ENCODE data around the gene TRAF4. TPM values are rescaled to one million over a fixed set of nuclear protein-coding genes. Genes with fewer than 3 reads are reported as not detected.

The TRAF4 gene
- total and polyA plus RNA-seq, 10 of the 15 experiments (the other 5 are each of a cell fraction or from before 2014, with no cell fraction given) = 3.7 to 197 (median 66.4) TPM

DNA sequence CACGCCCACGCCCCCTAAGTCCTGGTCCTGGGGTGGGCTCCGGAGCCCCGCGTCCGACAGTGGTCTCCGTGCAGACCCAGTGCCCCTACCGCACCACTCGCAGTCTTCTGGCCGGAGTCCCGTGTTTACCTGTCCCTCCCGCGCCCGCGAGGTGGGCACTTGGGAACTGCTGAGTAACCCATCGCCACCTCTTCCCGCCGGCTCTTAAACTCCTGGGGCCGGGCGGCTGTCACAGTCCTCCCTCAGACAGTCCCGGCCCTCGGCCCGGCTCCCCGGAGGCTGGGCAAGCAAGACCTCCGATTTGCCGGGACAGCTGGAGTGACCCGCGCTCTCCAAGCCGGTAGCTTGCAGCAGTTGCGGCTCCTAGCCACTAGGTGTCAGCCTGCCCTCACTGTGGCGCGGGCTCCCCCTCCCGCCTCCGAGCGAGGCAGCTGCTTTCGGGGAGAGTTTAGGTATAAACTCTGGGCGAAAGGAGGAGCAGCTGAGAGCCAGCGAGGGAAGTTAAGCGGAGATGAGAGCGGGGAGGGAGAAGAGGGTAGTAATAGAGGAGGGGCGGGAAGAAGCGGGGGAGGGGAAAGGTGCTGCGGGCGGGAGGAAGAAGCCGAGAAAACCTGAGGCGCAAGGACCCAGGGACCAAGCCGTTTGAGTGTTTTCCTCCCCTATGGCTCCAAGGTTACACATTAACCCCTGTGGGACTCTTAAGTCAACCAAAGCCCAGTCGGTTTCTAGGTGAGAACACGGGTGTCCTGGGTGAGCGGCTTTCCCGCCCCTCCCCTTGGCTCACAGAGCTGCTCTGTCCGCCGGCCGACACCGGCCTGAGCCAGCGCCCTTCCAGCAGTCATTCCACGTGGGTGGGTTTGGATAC, 17.0 kb upstream of the TRAF4 start (continued):
- TF ChIP-seq, protein P1, sequence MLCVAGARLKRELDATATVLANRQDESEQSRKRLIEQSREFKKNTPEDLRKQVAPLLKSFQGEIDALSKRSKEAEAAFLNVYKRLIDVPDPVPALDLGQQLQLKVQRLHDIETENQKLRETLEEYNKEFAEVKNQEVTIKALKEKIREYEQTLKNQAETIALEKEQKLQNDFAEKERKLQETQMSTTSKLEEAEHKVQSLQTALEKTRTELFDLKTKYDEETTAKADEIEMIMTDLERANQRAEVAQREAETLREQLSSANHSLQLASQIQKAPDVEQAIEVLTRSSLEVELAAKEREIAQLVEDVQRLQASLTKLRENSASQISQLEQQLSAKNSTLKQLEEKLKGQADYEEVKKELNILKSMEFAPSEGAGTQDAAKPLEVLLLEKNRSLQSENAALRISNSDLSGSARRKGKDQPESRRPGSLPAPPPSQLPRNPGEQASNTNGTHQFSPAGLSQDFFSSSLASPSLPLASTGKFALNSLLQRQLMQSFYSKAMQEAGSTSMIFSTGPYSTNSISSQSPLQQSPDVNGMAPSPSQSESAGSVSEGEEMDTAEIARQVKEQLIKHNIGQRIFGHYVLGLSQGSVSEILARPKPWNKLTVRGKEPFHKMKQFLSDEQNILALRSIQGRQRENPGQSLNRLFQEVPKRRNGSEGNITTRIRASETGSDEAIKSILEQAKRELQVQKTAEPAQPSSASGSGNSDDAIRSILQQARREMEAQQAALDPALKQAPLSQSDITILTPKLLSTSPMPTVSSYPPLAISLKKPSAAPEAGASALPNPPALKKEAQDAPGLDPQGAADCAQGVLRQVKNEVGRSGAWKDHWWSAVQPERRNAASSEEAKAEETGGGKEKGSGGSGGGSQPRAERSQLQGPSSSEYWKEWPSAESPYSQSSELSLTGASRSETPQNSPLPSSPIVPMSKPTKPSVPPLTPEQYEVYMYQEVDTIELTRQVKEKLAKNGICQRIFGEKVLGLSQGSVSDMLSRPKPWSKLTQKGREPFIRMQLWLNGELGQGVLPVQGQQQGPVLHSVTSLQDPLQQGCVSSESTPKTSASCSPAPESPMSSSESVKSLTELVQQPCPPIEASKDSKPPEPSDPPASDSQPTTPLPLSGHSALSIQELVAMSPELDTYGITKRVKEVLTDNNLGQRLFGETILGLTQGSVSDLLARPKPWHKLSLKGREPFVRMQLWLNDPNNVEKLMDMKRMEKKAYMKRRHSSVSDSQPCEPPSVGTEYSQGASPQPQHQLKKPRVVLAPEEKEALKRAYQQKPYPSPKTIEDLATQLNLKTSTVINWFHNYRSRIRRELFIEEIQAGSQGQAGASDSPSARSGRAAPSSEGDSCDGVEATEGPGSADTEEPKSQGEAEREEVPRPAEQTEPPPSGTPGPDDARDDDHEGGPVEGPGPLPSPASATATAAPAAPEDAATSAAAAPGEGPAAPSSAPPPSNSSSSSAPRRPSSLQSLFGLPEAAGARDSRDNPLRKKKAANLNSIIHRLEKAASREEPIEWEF (IDR thresholded peaks at IDR 0.05; ENCODE audit: insufficient replicate concordance, low read depth, low read length) = peak; percentile 58
- TF ChIP-seq TARDBP (IDR thresholded peaks at IDR 0.05; ENCODE audit: borderline replicate concordance) = 0 out of 2 replicates have a peak, but pooled peaks have one; percentile 28
- TF ChIP-seq CREB1 (IDR thresholded peaks at IDR 0.05; ENCODE audit: low read depth) = no peak
- TF ChIP-seq POLR2A (IDR thresholded peaks at IDR 0.05; ENCODE audit: low read depth, low read length) = peak; percentile 71
- no peak; the same call in 1 of the 2 replicates for TF ChIP-seq NRF1 (conservative IDR thresholded peaks at IDR 0.05; ENCODE audit: low read depth, low read length)
- TF ChIP-seq RFX5 (IDR thresholded peaks at IDR 0.05; ENCODE audit: low read depth, low read length) = 0 out of 2 replicates have a peak, but pooled peaks have one; percentile 9
- peak; percentile 45 for TF ChIP-seq MYC (IDR thresholded peaks at IDR 0.05; ENCODE audit: insufficient read depth, insufficient read length, insufficient replicate concordance, low read length, severe bottlenecking)
- TF ChIP-seq BMI1 (IDR thresholded peaks at IDR 0.05; ENCODE audit: borderline replicate concordance) = no peak
- TF ChIP-seq SIX5 (IDR thresholded peaks at IDR 0.05; ENCODE audit: low read depth, low read length, severe bottlenecking) = no peak
- peak; percentile 99 to 100 (median 99); a peak in 5 of 6 replicates for TF ChIP-seq CTCF (IDR thresholded peaks at IDR 0.05 in 2 of 3, conservative IDR thresholded peaks at IDR 0.05 in 1 of 3; ENCODE audit: control insufficient read depth in 2 of 3, extremely low read depth in 1 of 3, insufficient read depth in 1 of 3, low read depth in 3 of 3, low read length in 3 of 3)
- TF ChIP-seq KLF5 (IDR thresholded peaks at IDR 0.05; ENCODE audit: partially characterized antibody) = no peak
- 0 out of 2 replicates have a peak, but pooled peaks have one; percentile 5 for TF ChIP-seq IRF5 (IDR thresholded peaks at IDR 0.05; ENCODE audit: borderline replicate concordance)
- TF ChIP-seq JUND (IDR thresholded peaks at IDR 0.05; ENCODE audit: low read depth, low read length) = peak; percentile 55; the same call in 1 of the 2 replicates
- peak; percentile 92 for TF ChIP-seq SMARCA5 (IDR thresholded peaks at IDR 0.05)
- peak; percentile 89 for TF ChIP-seq MXI1 (IDR thresholded peaks at IDR 0.05; ENCODE audit: low read depth, low read length)
- TF ChIP-seq SRF (IDR thresholded peaks at IDR 0.05; ENCODE audit: low read depth in 2 of 2, low read length in 2 of 2) = no peak
- TF ChIP-seq RAD51 (IDR thresholded peaks at IDR 0.05) = no peak
- TF ChIP-seq TCF3 (IDR thresholded peaks at IDR 0.05; ENCODE audit: borderline replicate concordance, insufficient read depth, low read depth, low read length) = peak; percentile 75
